ENCODE measurements around the gene SMOC2. TPM values are rescaled to one million over a fixed set of nuclear protein-coding genes. Genes with fewer than 3 reads are reported as not detected.

SMOC2 gene
- total and polyA plus RNA-seq, 12 donors, result 3.0 to 32.0 (median 10.5) TPM

- Histone ChIP-seq H3K4me1 (replicated peaks in 1 of 2) (no peaks in the 10 kb centered on the region), H3K27me3 (peaks cover 12% of the 10 kb centered on the region), H3K9me3 (replicated peaks in 1 of 3) (no peaks in the 10 kb centered on the region), H3K4me3 (no peak overlapping the region), H3K27ac (no peak overlapping the region), H3K36me3 (replicated peaks in 1 of 2) (no peaks in the 10 kb centered on the region)
- intact Hi-C loops (cut with DNase I), result no loop called here
- WGBS, 4 donors, result 72 to 82% (median 78%) methylated on average over 8 of the region's 8 CpGs
- TF ChIP-seq CTCF (IDR thresholded peaks at IDR 0.05), result no peak
- TF ChIP-seq POLR2A (IDR thresholded peaks at IDR 0.05), result no peak
- DNase-seq, result no peak
These were observed 7.1 kb upstream of the SMOC2 start for GRCh38 chr6:168433898-168434297.

DNA sequence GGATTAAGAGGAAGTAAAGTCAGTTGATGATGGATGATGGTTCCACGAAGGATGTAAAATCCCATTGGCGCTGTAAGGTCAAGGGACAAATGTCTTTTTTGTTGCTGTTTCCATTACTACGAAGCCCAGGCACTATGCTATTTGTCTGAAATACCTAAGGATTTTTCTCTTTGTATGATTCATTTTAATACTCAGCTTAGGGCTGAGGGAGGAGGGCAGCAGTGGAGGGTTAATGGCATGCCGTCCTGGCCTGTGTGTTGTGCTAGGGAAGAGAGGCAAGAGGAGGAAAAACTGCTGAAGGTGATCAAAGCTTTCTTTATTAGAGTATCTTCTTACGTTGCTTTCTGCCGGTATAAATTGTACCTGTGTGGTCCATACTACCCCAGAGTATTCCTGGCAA is 6.5 kb upstream of the SMOC2 start:
- H3K36me3 ChIP-seq (replicated peaks in 1 of 2), result no peaks in the 10 kb centered on the region
- TF ChIP-seq CTCF (IDR thresholded peaks at IDR 0.05), result no peak
- TF ChIP-seq POLR2A (IDR thresholded peaks at IDR 0.05), result no peak
- H3K9me3 ChIP-seq (replicated peaks in 1 of 3), result no peaks in the 10 kb centered on the region
- H3K27ac ChIP-seq, result no peak overlapping the region
- no peak overlapping the region for H3K4me3 ChIP-seq
- H3K27me3 ChIP-seq, result peaks cover 12% of the 10 kb centered on the region
- intact Hi-C loops (cut with DNase I), result no loop called here
- no peaks in the 10 kb centered on the region for H3K4me1 ChIP-seq (replicated peaks in 1 of 2)
- no peak for DNase-seq
- 57 to 67% (median 63%) methylated on average over 6 of the region's 6 CpGs for WGBS, 4 donors

- WGBS, 4 donors, result 82 to 93% (median 86%) methylated on average over 9 of the region's 9 CpGs
- TF ChIP-seq POLR2A (IDR thresholded peaks at IDR 0.05), result no peak
- TF ChIP-seq CTCF (IDR thresholded peaks at IDR 0.05), result no peak
- DNase-seq, result no peak
- Histone ChIP-seq H3K36me3 (replicated peaks in 1 of 2) (no peaks in the 10 kb centered on the region), H3K4me1 (replicated peaks in 1 of 2) (no peaks in the 10 kb centered on the region), H3K9me3 (replicated peaks in 1 of 3) (no peaks in the 10 kb centered on the region), H3K27me3 (peaks cover 35% of the 10 kb centered on the region), H3K4me3 (no peak overlapping the region), H3K27ac (no peak overlapping the region)
- intact Hi-C loops (cut with DNase I), result no loop called here
These were observed 3.2 kb upstream of the SMOC2 start for GRCh38 chr6:168437751-168438150.

DNA sequence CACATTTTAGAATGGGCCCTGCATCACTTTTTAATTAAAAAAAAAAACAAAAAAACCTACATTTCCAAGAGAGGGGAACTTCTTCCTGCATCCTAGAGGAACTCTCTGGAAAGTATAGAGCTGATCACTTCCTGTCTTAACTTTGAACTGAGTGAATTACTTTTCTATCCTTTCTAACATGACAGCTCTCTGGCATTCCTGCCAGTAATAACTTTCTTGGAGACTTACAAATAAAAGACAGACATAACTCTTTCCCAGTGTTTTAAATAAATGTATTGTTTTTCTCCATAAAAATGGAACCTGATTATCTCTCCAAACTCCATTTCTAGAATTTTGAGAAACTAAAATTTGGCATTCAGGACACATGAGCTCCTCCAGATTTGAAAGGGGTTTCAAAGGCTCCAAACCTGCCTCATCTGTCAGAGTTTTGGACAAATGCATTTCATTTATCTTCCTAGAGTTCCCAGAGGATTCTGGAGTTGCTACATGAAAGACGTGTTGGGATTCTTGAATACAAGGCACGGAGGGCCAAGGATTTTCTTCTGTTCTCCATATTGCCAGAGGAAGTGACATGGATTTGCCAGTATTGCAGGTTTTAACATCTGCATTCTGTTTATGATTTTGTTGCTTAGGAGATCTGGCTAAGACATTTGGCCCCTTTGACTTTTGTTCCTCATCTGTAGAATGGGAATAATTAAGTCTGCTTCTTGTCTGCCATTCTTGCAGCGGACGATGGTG is 2.0 kb upstream of the SMOC2 start:
- Histone ChIP-seq H3K27ac (no peak overlapping the region), H3K4me1 (replicated peaks in 1 of 2) (no peaks in the 10 kb centered on the region), H3K9me3 (replicated peaks in 1 of 3) (no peaks in the 10 kb centered on the region), H3K4me3 (no peak overlapping the region), H3K27me3 (peaks cover 43% of the 10 kb centered on the region), H3K36me3 (replicated peaks in 1 of 2) (no peaks in the 10 kb centered on the region)
- no peak for DNase-seq
- TF ChIP-seq POLR2A (IDR thresholded peaks at IDR 0.05) (no peak), CTCF (IDR thresholded peaks at IDR 0.05) (no peak)
- intact Hi-C loops (cut with DNase I), result no loop called here
- 71 to 82% (median 75%) methylated on average over 3 to 4 of the region's 4 CpGs for WGBS, 4 donors
